C4-2B (cell line): ENCODE results near the gene COG8.

Experiments
- CTCF ChIP-seq: fragments of 450-650 bp; conservative IDR thresholded peaks from 2 replicates; pipeline ENCODE4 v1.5.1; 2017; ENCODE audit warnings: mild to moderate bottlenecking
- ZFX ChIP-seq: fragments of 450-650 bp; IDR thresholded peaks from 2 replicates; pipeline ENCODE4 v1.6.1; 2017

GRCh38 chr16:69318177-69318910 is 21.0 kb downstream of the COG8 start:
- TF ChIP-seq CTCF: no peak
- TF ChIP-seq ZFX: no peak
